SJCRH30 (cell line): ENCODE results near the gene LCMT2. TPM values are rescaled to one million over a fixed set of nuclear protein-coding genes. Genes with fewer than 3 reads are reported as not detected.
A peak's percentile ranks its signal among the peaks of the same experiment; 100 is the strongest.
"Not testable (repeated sequence)": the region's sequence is repeated elsewhere in the genome, so short reads cannot be mapped to it uniquely, and the experiment has no call there.

Experiments used
- DNase-seq, 2 experiments: peaks; one replicate each; pipeline ENCODE4 v3.0.0-alpha.2; 2015 to 2020
- H3K27ac ChIP-seq: fragments of 250-450 bp; sonication (Bioruptor Pico); 2 replicates; pipeline ENCODE4 v1.5.1; 2020; ENCODE audit warnings: mild to moderate bottlenecking, moderate library complexity
- H3K27me3 ChIP-seq: fragments of 250-450 bp; sonication (Bioruptor Pico); 2 replicates; pipeline ENCODE4 v1.5.1; 2020; ENCODE audit warnings: mild to moderate bottlenecking, moderate library complexity
- H3K36me3 ChIP-seq: fragments of 250-450 bp; sonication (Bioruptor Pico); 2 replicates; pipeline ENCODE4 v1.5.1; 2020; ENCODE audit warnings: mild to moderate bottlenecking, moderate library complexity
- H3K4me1 ChIP-seq: fragments of 250-450 bp; sonication (Bioruptor Pico); 2 replicates; pipeline ENCODE4 v1.5.1; 2020; ENCODE audit warnings: mild to moderate bottlenecking, moderate library complexity
- H3K4me3 ChIP-seq: fragments of 250-450 bp; sonication (Bioruptor Pico); 2 replicates; pipeline ENCODE4 v1.5.1; 2020; ENCODE audit warnings: mild to moderate bottlenecking, moderate library complexity
- H3K9me3 ChIP-seq: fragments of 250-450 bp; sonication (Bioruptor Pico); replicated peaks from 2 replicates; pipeline ENCODE4 v1.5.1; 2020; ENCODE audit warnings: mild to moderate bottlenecking, moderate library complexity
- total RNA-seq: library from RNA; depleted of rRNA; stranded (reverse); fragments of >200 nt; shearing (Covaris generic); gene quantifications from 2 replicates; pipeline ENCODE4 v1.2.3, GENCODE V29; 2014

The LCMT2 gene
- total RNA-seq, 1 experiment from 2014 or later, result 18.5 TPM

DNA sequence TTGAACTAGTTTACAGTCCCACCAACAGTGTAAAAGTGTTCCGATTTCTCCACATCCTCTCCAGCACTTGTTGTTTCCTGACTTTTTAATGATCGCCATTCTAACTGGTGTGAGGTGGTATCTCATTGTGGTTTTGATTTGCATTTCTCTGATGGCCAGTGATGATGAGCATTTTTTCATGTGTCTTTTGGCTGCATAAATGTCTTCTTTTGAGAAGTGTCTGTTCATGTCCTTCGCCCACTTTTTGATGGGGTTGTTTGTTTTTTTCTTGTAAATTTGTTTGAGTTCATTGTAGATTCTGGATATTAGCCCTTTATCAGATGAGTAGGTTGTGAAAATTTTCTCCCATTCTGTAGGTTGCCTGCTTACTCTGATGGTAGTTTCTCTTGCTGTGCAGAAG lies 40.7 kb downstream of the LCMT2 start:
- not testable (repeated sequence) for H3K4me1 ChIP-seq, H3K9me3 ChIP-seq

DNA sequence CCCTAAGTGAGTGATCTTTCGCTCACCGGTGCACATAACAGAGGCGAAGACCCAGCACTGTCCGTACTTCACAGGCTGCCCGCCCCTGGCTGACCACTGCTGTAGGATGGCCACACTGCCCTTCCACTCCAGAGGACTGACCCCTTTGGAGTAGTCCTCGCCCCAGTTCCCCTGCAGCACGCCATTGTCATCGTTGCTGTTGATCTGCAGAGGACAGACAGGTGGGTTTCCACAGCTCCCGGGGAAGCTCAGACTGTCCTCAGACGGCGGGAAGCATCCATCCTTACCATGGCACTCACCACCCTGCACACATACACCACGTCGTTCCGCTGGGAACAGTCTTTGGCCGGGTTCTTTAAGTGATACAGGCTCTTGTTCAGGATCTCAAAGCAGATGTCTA lies 43.1 kb downstream of the LCMT2 start:
- Histone ChIP-seq H3K4me1 (no peaks in the 10 kb centered on the region), H3K4me3 (no peak overlapping the region), H3K36me3 (no peaks in the 10 kb centered on the region), H3K27me3 (no peaks in the 10 kb centered on the region), H3K9me3 (no peaks in the 10 kb centered on the region), H3K27ac (no peak overlapping the region)
- DNase-seq, result no peak

More for the DNA sequence above, 40.7 kb downstream of the LCMT2 start:
- H3K27me3 ChIP-seq, H3K4me3 ChIP-seq, H3K36me3 ChIP-seq, H3K27ac ChIP-seq, DNase-seq: not testable (repeated sequence)

DNA sequence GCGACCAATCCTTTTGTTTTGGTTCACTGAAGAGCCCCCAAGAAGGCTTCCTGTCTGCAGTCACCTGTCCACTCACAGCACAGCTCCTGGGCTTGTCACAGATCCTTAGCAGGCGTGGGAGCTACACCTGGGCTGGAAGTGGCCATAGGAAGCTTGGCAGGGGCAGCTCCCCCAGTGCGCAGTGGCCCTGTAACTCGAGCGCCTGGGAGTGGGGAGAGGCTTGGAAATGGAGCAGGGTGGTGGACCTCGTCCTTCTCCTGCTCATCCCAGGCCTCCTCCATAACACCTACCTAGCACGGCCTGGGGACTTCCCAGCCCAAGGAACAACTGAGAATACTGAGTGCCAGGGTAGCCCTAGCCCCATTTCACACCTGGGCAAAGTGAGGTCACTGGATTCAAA lies 44.3 kb downstream of the LCMT2 start:
- Histone ChIP-seq H3K9me3 (no peaks in the 10 kb centered on the region), H3K27me3 (no peaks in the 10 kb centered on the region), H3K36me3 (no peaks in the 10 kb centered on the region), H3K4me1 (no peaks in the 10 kb centered on the region), H3K27ac (no peak overlapping the region), H3K4me3 (no peak overlapping the region)
- DNase-seq, result no peak

DNA sequence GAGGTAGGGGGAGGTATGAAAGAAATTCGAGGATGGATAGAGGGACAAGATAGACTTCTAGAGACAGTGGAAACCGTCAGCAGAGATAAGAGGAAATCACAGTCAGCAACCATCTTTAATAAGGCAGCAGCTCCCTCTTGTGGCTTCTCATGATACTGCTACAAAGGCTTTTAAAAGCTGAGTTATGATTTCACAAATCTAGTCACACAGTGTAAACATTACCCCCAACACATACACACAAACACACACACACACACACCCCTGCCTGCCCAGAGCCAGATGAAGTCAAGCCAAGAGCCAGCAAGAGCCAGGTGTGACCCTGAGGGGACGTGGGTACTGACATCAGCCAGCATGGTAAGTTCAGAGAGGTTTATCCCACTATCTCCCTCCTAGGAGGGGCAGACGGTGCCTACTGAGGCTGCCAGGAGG lies 44.8 kb downstream of the LCMT2 start:
- Histone ChIP-seq H3K9me3 (no peaks in the 10 kb centered on the region), H3K27me3 (no peaks in the 10 kb centered on the region), H3K4me3 (no peak overlapping the region), H3K4me1 (no peaks in the 10 kb centered on the region), H3K36me3 (no peaks in the 10 kb centered on the region), H3K27ac (no peak overlapping the region)
- DNase-seq, result peak; percentile 36 to 83

DNA sequence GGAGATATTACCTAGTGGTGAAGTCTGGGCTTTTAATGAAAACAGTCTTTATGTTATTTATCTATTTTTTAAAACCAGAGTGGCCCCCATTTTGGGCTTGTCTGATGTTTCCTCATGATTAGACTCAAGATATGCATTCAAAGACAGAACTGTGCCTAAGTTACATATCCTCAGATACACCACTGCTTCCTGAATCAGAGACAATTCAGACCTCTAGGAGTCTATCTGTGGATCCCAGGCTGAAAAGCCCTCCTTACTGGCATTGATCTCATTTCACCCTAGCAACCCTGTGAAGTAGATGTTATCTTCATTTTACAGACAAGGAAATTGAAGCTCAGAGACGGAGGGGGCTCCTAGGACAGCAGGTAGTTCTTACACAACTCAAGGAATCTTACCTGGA lies 46.8 kb downstream of the LCMT2 start:
- H3K36me3 ChIP-seq, result no peaks in the 10 kb centered on the region
- no peaks in the 10 kb centered on the region for H3K4me1 ChIP-seq
- no peak for DNase-seq
- H3K9me3 ChIP-seq, result no peaks in the 10 kb centered on the region
- no peak overlapping the region for H3K4me3 ChIP-seq
- H3K27me3 ChIP-seq, result 0 out of 2 replicates have a peak, but pooled peaks cover 3% of the 10 kb centered on the region
- H3K27ac ChIP-seq, result no peak overlapping the region

DNA sequence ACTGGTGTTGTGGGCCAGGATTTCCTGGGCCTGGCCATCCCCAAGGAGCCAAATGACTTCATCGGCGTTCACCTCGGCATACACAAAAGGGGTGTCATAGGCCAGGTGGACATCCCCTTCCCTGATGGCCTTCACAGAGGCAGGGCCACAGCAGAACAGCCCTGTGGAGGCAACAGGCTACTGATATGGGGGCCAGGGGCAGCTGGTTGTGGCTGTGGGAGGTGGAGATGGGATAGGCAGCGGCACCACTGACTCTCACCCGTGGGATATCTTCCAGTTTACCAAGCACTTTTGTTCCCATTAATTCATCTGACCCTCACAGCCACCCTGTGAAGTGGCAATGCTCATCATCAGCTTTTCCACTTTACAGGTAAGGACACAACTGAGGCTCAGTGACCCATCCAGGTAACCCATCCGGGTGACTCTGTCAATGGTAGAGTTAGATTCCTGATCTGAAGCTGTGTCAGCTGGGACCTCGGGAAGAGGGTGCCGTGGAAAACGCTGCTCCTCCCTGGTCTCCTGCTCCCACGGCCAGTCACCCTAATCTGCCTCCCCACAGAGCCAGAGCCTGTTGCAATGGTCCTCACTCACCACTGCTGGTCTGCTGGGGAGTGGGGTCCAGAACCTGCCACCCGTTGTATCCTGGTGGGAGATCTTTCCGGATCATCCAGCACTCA lies 48.3 kb downstream of the LCMT2 start:
- no peak for DNase-seq
- H3K27me3 ChIP-seq, result 0 out of 2 replicates have a peak, but pooled peaks cover 7% of the 10 kb centered on the region

DNA sequence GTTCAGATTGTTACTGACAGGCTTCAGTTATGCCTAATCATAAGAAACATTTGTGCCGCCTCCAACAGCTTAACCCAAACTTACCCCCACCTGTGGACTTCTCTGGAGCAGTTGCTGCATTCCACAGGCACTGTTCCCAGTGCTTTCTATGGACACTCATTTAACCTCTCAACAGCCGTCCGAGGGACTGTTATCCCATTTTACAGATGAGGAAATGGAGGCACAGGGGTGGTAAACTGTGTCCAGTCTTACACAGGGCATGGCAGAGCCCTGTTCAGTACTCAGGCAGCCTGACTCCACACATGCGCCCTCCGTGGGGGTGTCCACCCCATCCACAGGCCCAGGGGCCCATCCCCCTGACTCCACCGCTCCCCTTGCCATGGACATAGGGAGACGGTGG lies 49.4 kb downstream of the LCMT2 start:
- Histone ChIP-seq H3K36me3 (no peaks in the 10 kb centered on the region), H3K9me3 (no peaks in the 10 kb centered on the region), H3K27me3 (peaks cover 7% of the 10 kb centered on the region; the same call in 1 of the 2 replicates), H3K4me1 (no peaks in the 10 kb centered on the region), H3K27ac (no peak overlapping the region), H3K4me3 (no peak overlapping the region)
- DNase-seq, result no peak

More for the DNA sequence above, 48.3 kb downstream of the LCMT2 start:
- Histone ChIP-seq H3K9me3 (no peaks in the 10 kb centered on the region), H3K4me1 (no peaks in the 10 kb centered on the region), H3K27ac (no peak overlapping the region), H3K36me3 (no peaks in the 10 kb centered on the region), H3K4me3 (no peak overlapping the region)

DNA sequence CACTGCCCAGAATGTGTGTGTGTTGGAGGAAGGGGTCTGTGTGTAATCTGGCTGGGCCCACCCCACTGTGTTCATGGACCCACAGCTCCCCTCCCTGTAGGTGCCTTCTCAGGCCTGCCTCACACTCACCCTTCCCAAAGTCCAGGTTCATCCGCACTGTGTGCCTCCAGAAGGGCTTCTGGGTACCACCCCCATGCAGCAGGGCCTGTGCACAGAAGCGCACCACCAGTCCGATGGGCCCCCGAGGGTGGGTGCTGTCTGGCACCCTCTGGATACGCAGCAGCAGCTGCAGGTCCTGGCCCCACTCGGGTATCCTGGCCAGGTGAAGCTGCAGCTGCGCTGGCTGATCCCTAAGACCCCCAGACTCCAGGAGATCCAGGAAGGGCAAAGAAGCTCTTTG lies 50.9 kb downstream of the LCMT2 start:
- Histone ChIP-seq H3K4me1 (no peaks in the 10 kb centered on the region), H3K27ac (no peak overlapping the region), H3K27me3 (peaks cover 7% of the 10 kb centered on the region; the same call in 1 of the 2 replicates), H3K36me3 (no peaks in the 10 kb centered on the region), H3K9me3 (no peaks in the 10 kb centered on the region), H3K4me3 (no peak overlapping the region)
- DNase-seq, result no peak

DNA sequence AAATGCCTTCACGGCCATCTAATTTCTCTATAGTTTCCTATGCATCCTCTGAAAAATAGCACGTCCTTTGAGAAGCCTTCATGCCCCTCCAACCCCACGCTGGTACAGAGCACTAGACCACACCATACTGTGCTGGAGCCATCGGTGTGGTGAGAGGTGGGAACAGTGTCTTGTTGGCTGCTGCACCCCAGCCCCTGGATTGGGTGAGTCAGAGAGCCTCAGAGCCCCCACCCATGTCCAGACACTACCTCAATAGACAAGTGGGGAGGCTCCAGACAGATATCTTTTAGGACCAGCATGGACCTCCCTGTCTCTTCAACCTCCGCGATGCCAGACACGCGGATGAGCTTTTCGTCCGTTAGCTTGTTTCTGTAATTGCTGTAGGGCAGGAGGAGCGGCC lies 51.5 kb downstream of the LCMT2 start:
- Histone ChIP-seq H3K9me3 (no peaks in the 10 kb centered on the region), H3K4me3 (no peak overlapping the region), H3K4me1 (no peaks in the 10 kb centered on the region), H3K27me3 (peaks cover 7% of the 10 kb centered on the region; the same call in 1 of the 2 replicates), H3K36me3 (no peaks in the 10 kb centered on the region), H3K27ac (no peak overlapping the region)
- no peak for DNase-seq

DNA sequence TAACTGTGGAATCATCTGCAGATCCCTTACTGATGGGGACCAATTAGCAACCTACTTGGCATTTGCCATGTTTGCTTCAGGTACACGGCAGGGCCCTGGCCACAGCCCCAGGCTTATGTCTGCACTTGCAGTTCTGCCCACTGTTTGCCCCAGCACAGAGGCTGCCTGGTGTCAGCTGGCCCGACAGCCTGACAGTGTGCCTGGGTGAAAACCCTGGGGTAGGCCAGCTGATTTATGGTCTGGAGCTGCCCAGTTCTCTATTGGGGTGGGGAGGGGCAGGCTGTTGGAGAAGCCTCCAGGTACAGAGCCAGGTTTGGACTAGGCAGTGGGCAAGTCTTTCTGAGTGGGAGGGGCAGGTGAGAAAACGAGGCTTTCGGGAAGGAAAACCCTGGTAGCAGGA lies 52.5 kb downstream of the LCMT2 start:
- no peak for DNase-seq
- Histone ChIP-seq H3K27me3 (peaks cover 7% of the 10 kb centered on the region; the same call in 1 of the 2 replicates), H3K9me3 (no peaks in the 10 kb centered on the region), H3K27ac (no peak overlapping the region), H3K4me1 (no peaks in the 10 kb centered on the region), H3K36me3 (no peaks in the 10 kb centered on the region), H3K4me3 (no peak overlapping the region)

DNA sequence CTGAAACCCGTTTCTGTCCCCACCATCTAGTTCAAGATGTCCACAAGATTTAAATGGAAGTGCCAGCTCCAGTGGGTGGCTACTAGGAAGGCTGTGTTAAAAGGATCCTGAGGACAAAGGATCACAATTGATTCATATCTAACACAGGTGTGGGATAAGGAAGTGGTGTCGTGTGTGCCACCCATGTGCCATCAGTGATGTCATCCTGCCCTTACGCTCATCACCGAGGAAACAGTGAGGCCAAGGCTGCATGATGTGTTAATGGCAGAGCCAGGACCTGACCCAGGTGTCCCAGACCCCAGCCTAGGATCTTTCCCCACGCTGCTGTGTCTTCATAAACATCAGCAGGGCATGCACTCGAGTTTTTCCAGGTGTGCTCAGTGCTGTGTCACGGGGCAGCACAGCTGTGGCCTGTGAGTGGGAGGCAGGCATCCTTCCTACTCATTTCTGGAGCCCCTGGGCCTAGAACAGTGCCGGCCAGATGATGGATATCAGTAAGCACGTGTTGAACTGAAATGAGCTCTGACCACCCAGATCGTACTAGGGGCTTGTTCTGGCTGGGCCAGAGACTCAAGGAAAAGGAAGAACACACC lies 53.0 kb downstream of the LCMT2 start:
- peaks cover 7% of the 10 kb centered on the region; the same call in 1 of the 2 replicates for H3K27me3 ChIP-seq
- no peaks in the 10 kb centered on the region for H3K4me1 ChIP-seq
- no peak for DNase-seq
- H3K4me3 ChIP-seq, result no peak overlapping the region
- H3K36me3 ChIP-seq, result no peaks in the 10 kb centered on the region
- H3K9me3 ChIP-seq, result 0 out of 2 replicates have a peak, but pooled peaks cover under 1% of the 10 kb centered on the region
- H3K27ac ChIP-seq, result no peak overlapping the region

DNA sequence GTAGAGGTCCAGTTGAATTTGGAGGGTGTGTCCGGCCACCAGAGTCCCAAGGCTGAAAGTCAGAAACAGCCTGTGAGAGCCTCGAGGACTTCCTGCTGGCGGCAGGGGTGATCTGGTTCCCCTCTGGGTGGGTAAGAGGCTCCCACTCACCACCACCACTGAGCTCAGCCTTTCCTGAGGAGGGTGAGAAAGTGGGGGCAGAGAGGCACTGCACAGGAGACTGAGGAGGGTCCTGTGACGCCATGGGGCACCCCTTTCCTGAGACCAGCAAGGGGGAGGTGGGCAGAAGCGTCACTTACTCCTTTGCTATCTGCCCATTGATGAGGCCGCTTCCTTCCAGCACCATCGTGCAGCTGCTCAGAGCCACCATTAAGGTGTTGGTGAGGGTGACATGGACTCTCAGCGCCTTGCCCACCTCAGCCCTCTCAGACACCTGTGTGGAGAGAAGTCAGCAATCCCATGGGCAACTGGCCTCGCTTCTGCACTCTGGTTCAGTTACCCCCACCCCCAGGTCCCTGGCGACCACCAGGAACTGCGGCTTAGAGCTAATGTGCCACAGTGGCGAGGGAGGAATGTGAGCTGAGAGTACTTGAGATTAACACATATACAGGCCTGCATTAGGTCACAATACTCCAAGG lies 53.7 kb downstream of the LCMT2 start:
- Histone ChIP-seq H3K36me3 (no peaks in the 10 kb centered on the region), H3K27me3 (peaks cover 7% of the 10 kb centered on the region; the same call in 1 of the 2 replicates)

DNA sequence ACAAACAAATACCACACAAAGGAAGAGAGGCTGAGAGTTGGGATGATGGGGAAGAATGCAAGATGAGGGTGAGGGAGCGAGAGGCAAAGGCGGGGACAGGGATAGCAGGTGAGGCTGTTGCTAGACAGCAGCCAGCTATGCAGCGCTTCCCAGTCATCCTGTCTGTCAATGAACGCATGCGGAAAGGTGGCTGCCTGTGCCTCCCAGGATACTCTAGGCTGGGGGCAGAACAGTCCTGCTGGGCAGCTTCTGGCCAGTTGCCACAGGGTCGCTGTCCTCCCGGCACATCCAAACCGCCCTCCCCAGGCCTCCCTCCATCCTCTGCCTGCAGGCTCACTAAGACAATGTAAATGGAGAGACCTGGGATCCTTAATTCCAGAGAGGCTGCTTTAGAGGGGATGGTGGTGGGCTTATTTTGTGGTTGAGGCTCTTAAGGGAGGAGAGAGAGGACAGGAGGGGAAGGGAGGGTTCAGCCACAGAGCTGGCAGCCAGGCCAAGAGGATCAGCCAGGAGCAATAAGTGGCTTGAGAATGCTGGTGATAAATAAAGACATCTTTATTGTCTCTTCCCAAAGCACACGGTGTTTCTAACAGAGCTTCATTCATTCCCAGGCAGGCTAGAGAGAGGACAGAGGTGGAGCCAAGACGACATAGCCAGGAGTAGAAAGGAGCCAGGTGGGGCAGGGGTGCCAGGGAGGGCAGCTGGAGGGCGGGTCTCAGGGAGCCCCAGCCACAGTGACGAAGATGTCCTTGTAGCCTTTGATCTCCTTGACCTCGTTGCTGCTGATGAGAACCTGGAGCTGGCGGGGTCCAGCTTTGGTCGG lies 54.4 kb downstream of the LCMT2 start:
- Histone ChIP-seq H3K9me3 (0 out of 2 replicates have a peak, but pooled peaks cover 2% of the 10 kb centered on the region), H3K27me3 (peaks cover 7% of the 10 kb centered on the region; the same call in 1 of the 2 replicates), H3K4me1 (no peaks in the 10 kb centered on the region), H3K4me3 (no peak overlapping the region), H3K36me3 (no peaks in the 10 kb centered on the region), H3K27ac (no peak overlapping the region)
- DNase-seq, result no peak

More for the DNA sequence above, 53.7 kb downstream of the LCMT2 start:
- Histone ChIP-seq H3K4me1 (no peaks in the 10 kb centered on the region), H3K9me3 (0 out of 2 replicates have a peak, but pooled peaks cover 2% of the 10 kb centered on the region), H3K27ac (no peak overlapping the region), H3K4me3 (no peak overlapping the region)
- DNase-seq, result no peak

DNA sequence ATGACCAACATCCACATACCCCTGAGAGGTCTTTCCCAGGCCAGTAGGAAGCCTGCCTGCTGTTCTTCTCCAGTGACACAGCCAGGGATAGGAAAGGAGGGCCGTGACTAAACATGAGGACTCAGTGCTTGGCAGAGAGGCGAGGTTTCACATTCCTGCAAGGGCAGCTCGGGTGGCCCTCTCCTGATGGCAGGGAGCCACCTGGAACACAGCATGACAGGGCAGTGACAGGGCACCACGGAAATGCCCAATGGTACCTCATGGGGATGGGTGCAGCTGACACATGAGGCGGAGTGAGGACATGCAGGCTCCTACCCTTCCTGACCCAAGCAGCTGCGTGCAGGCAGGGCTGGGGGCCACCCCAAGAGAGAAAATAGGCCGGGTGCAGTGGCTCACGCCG lies 56.2 kb downstream of the LCMT2 start:
- H3K4me1 ChIP-seq, result no peaks in the 10 kb centered on the region
- peak in 1 of 2 experiments; percentile 19 for DNase-seq
- H3K27me3 ChIP-seq, result peaks cover 4% of the 10 kb centered on the region; the same call in 1 of the 2 replicates
- 0 out of 2 replicates have a peak, but pooled peaks cover 2% of the 10 kb centered on the region for H3K9me3 ChIP-seq
- no peak overlapping the region for H3K27ac ChIP-seq
- no peaks in the 10 kb centered on the region for H3K36me3 ChIP-seq
- no peak overlapping the region for H3K4me3 ChIP-seq
